ENCODE results near the gene ITGA6.

ITGA6 gene

DNA sequence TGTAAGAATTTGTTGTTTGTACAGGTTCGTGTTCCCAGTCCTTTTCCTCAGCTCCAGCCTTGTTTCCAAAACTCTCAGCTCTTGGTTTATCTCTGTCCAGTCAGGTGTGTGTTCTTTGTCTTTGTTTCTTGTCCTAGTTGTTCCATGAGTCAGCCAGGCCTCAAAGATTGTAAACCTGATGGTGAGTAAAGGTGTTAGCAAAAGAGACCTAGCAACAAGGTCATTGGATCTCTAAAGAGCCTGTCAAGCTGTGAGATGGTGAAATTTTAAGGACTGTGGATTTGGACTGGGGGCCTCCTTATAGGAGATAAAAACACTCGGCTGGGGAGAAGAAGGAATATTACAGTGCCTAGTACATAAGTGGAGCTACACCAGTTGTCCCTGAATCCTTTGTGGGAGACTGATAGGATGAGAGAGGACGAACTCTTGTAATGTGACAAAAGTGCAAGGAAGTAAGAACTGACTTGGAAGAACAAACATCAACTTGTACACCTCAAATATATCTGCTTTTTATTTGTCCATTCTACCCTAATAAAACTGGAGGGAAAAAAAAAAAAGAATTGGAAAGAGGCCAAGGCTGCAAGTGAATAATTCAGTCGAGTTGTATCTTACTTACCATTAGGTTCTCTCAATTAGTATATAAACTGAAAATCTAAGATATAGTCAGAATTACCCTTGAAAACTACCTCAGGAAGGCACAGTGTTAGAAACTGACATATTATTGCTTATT lies 37.2 kb downstream of the ITGA6 start:
- in situ Hi-C loops (cut with MboI; ENCODE audit: low sequenced_read_pairs) = loop anchor here (5.0 kb wide), 1 partner anchor 287 kb away; no protein-coding TSS in a partner anchor

DNA sequence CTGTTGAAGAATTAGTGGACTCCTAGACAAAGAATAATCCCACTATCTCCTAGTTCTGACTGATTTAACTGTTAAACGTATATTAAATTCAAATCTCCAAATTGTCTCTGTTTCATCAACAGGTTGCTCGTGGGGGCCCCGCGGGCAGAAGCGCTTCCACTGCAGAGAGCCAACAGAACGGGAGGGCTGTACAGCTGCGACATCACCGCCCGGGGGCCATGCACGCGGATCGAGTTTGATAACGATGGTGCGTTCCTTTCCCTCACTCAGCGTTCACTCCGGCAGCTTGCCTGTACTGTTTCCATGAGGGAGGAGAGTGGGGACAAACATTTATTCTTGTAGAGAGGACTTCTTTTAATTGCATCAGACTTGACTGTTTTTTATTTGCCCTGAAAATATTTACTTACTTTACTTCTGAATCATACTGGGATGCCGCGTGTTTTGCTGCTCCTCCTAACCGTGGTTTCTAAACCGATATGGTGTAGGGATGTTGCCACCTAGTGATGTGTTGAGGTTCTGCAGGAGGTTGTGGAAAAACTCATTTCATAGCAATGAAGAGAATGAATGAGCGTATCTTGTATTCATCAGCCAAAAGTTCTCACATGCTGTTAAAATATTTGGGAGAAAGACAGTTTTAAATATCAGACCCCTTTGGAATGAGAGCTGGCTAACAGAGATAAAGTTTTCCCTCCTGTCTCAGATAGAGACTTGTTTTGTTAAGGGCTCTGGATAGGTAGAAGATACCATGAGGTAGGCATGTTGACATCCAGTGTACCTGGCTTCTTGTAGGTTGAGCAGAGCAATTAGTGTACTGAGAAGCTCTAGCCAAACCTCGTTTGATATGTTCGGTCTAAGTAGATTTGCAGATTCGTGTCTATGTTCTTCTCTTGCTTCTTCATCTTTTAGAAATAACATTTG lies 38.3 kb downstream of the ITGA6 start:
- in situ Hi-C loops (cut with MboI; ENCODE audit: low sequenced_read_pairs) = no loop called here

DNA sequence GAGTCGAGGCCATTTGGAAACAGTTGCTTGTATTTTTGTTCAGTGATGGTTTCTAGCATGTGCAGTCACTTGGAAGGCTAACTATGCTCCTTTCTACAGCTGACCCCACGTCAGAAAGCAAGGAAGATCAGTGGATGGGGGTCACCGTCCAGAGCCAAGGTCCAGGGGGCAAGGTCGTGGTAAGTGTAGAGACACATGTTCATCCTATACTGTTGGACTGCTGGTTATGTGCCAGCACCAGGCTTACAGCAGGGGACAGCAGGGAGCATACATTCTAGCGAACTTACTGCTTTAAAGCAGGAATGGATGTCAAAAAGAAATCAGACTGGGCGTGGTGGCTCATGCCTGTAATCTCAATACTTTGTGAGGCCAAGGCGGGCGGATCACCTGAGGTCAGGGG lies 40.0 kb downstream of the ITGA6 start:
- in situ Hi-C loops (cut with MboI; ENCODE audit: low sequenced_read_pairs) = no loop called here

DNA sequence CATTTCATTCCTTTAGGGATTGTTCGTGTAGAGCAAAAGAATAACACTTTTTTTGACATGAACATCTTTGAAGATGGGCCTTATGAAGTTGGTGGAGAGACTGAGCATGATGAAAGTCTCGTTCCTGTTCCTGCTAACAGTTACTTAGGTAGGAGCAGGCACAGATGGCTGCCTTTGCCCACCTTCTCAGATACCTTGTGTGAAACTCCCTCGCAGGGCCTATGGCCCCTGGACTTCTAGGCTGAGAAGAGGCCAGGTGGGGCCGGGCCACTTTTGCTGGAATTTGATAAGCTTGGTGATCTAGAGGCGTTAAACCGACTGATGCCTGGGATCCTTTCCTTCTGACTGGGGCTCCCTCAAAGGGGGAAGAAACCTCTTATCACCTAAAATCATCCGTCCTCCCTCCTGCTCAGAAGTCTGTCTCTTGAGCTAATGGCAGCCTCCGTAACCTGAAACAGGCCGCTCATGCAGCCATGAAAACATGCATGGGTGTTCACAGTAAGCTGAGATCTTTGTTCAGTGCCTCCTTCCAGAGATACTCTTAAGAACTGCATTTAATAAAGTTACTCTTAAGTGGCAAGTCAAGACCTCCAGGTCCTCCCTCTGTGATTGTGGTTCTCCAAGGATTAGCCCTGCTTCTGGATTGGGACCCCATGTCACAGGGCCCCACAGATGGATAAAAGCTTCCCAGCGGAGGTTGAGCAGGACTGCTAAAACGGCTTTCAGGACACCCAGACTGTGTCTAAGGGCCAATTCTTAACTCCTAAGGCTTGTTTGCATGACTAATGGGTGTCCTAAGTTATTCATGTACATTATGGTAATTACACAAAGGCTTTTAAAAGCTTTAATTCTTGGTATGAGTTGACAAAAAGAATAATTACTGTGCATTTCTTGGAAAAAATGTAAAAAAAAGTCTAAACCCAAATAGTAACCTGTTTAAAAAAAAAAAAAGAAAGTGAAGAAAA lies 43.9 kb downstream of the ITGA6 start:
- in situ Hi-C loops (cut with MboI; ENCODE audit: low sequenced_read_pairs) = no loop called here

DNA sequence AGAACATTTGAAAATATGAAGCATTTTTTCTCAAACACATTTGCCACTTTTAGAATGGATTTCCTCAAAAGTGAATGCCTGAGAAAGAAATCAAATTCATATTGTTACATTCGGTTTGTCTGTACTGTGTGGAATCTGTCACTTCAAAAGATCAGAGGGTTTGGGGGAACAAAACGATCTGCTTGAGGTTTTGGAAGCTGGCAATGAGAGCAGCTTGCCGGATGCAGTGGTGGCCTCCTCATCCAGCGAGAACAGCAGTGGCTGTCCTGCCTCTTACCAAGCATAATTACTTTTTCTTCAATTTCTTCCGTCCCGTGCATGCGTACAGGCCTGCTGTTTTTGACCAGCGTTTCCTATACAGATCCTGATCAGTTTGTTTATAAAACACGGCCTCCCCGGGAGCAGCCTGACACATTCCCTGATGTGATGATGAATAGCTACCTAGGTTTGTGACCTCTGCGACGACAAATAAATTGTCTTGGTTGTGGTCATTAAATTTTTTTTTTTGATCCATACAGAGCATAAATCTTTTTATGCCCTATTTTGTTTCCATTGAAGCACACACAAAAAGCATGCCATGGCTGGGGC lies 45.2 kb downstream of the ITGA6 start:
- in situ Hi-C loops (cut with MboI; ENCODE audit: low sequenced_read_pairs) = no loop called here

DNA sequence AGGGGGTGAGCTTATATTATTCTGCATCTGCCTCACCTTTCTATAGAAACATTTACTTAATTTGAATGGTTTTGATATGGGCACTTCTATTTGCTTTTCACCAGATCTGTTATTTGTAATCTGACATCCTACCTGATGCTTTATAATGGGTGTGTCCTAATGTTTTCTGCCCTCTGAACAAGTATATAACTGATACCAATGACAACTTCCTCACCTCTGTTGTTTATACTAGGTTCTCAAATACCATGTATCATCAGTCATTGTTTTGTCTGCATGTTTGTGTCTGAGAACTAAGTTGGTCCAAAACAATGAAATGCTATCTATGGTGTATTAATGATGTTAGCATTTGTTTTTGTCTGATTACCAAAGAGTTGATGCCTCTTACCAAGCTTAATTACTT lies 45.8 kb downstream of the ITGA6 start:
- in situ Hi-C loops (cut with MboI; ENCODE audit: low sequenced_read_pairs) = no loop called here

DNA sequence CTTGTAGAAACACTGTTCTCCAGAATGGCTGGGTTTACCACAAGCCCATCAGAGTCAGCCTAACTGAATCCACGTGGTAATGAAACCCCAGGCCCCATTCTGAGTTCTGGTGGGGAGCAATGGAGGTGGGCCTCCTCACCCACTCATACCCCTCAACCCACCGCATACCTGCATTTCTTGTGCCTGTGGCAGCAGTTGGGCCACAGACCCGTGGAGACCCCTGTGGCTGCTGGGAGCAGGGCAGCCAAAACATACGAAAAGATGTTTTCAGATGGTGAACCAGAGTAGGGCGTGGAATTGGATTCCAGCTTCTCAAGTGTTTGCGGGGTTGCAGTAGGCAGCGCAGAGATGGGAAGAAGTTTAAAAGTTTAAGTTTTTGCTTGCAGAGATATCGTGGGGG lies 51.0 kb downstream of the ITGA6 start:
- in situ Hi-C loops (cut with MboI; ENCODE audit: low sequenced_read_pairs) = loop anchor here (25.0 kb wide), 1 partner anchor 766 kb away; no protein-coding TSS in a partner anchor

DNA sequence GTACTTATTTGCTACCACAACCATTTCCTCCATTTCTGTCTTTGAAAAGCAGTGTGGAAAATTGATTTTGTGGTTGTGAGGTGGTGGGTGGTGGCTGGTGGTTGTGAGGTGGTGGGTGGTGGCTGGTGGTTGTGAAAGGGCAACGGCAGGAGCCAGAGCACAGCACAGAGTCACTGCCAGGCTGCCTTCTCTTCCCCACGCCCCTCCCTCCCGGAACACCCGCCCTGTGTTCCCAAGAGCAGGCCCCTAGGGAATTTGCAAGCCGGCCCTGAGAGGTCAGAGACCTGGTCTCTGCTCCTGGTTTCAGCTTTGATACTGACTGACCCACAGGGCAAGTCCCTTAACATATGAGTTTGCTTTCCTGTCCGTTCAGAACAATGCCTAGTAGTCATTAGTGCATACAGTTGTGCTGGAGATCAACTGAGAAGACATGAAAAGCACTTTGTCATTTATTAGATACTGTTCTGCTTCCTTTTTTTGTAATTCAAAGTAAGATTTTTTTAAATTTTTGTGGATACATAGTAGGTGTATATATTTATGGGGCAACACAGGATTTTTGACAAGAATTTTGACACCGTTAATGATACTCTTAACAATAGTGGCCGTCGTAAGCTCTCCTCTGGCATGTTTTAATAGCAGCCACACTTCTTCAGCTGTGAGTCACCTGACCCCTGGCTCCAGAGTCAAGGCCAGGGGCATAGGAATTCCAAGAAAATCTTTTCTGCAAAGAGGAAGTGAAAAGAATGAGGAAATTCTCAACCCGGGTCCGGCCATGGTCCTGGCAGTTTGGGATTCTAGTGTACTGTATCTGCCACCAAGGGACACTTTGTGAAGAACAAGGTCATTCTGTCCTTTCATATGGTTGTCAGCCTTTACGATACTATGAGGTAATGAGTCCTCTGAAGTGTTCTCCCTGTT lies 53.2 kb downstream of the ITGA6 start:
- in situ Hi-C loops (cut with MboI; ENCODE audit: low sequenced_read_pairs) = loop anchor here (25.0 kb wide), 1 partner anchor 768 kb away; no protein-coding TSS in a partner anchor

DNA sequence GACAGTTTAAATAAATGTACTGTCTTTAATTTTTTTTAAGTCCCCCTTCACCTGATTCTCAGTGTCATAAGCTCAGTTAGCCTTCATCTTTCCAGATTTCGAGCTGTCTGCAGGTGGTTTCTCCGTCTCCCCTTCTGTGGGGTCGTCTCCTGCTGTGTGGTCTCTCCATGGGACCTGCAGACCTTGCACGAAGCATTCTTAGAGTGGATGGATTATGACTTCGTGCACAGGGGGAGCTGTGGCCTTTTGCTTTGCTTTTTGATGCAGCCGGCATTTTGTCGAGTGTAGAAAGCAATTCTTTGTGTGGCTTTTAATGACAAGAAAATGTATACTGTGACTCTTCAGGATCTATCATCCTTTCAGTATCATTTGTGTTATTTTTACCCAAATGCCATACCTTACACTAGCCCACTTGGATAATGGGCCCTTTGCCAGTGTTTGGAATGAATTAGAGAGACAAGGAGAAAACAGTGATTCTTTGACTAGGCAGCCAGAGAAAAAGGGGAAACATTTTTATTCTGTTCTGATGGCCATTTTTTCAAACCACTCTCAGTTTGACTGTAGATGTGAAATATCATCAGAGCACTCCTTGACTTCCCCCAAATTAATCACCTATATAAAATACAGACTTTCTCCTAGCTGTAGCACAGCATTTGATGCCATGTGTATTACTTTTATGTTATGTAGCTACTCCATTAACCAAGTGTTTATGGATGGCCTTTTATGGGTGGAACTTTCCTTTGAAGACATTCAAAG lies 54.3 kb downstream of the ITGA6 start:
- in situ Hi-C loops (cut with MboI; ENCODE audit: low sequenced_read_pairs) = loop anchor here (25.0 kb wide), 1 partner anchor 769 kb away; no protein-coding TSS in a partner anchor

DNA sequence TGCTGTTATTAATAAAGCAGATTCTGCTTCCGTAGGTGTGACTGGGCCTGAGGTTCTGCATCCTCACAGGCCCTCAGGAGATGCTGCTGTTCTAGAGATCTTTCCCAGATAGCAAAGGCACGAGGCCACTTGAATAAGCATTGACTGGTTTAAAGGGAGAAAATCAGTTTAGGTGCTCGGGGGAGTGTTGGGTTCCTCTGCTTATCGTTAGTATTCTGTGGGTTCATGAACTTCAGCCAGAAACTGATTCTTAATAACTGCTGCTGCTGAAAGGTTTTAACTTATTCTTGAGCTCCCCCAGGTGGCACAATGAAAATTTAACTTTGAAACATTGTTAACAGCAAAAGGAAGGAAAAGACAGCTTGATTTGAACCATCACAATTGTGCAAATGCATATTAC lies 56.9 kb downstream of the ITGA6 start:
- in situ Hi-C loops (cut with MboI; ENCODE audit: low sequenced_read_pairs) = loop anchor here (25.0 kb wide), 1 partner anchor 772 kb away; no protein-coding TSS in a partner anchor

DNA sequence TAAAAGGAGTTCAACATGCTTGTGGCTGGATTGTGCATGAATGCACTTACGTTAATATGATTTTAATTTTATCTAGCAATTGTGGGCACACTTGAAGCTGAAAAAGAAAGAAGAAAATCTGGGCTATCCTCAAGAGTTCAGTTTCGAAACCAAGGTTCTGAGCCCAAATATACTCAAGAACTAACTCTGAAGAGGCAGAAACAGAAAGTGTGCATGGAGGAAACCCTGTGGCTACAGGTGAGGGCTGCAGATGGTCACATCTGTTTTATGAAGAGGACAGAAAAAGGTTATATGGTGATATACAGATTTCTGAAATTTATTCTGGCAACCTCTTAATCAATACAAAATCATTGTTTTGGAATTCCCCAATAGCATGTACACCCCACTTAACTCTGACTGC lies 57.3 kb downstream of the ITGA6 start:
- in situ Hi-C loops (cut with MboI; ENCODE audit: low sequenced_read_pairs) = loop anchor here (25.0 kb wide), 1 partner anchor 772 kb away; no protein-coding TSS in a partner anchor

DNA sequence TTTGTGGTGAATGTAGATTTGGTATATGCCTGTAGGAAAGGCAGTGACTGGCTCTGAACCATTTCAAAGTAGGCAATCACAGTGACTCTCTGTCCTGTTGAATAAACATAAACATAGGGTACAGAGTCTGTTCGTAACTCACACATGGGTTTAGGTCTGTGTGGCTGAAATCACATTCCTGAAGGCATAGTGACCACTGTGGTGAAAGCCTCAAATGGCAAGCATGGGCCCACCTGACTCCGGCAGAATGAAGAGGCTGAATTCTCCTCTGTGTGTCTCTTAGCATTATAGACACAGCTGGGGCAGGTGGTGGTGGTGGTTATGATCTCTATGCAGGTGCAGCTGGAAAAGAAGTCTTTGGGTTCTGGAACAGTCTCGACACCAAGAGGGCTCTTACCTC lies 61.2 kb downstream of the ITGA6 start:
- in situ Hi-C loops (cut with MboI; ENCODE audit: low sequenced_read_pairs) = loop anchor here (25.0 kb wide), 1 partner anchor 776 kb away; no protein-coding TSS in a partner anchor

DNA sequence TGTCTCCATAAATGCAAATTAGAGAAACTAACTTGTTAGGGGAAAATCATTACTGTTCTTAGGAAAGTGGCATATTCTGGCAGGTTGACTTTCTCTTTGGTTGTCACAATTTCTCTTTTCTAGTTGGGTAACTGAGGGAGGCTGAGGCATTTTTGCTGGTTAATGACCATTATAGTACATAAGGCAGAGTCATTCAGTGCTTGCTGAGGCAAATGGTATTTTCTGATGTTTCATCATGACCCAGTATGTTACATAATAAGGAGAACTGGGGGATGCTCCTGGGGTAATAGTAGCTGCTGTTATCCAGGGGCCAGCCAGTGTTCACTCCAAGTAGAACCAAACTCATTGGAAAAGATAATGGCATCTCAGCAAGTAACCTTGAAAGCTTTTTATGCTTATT lies 62.3 kb downstream of the ITGA6 start:
- in situ Hi-C loops (cut with MboI; ENCODE audit: low sequenced_read_pairs) = loop anchor here (25.0 kb wide), 1 partner anchor 777 kb away; no protein-coding TSS in a partner anchor

DNA sequence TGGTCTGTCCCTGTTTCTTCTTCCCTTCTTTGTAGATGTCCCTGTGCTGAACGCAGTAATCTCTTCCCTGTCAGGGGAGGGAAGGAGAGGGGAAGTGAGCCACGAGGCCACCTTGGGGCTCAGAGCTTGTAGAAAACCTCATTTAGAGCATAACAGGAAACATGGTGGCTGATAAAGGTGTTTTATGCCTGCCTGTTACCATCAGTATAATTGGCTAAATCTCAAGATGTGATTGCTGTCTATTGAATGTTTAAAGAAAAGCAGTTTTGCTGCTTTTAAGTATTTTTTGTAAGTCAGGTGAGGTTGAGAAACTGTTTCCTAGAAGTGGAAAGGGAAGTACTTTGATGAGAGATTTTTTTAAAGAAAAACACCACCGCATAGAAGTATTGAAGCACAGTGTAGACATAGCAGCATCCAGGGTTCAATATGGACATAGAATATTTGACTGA lies 68.8 kb downstream of the ITGA6 start:
- in situ Hi-C loops (cut with MboI; ENCODE audit: low sequenced_read_pairs) = loop anchor here (25.0 kb wide), 1 partner anchor 784 kb away; no protein-coding TSS in a partner anchor

DNA sequence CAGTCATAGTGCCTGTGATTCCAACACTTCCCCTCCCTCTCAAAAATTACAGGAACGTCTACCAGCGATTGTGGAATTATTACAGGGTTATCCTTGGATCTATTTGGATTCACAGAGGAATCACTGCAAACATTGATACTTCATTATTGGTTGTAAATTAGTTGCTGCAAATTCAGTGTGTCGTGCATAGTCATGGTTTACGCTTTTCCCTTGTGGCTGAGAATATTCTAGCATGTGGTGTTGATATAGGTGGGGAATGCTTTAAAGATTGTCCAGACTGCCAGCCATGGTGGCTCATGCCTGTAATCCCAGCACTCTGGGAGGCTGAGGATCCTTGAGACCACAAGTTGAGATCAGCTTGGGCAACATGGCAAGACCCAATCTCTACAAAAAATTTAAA lies 79.8 kb downstream of the ITGA6 start:
- in situ Hi-C loops (cut with MboI; ENCODE audit: low sequenced_read_pairs) = no loop called here

DNA sequence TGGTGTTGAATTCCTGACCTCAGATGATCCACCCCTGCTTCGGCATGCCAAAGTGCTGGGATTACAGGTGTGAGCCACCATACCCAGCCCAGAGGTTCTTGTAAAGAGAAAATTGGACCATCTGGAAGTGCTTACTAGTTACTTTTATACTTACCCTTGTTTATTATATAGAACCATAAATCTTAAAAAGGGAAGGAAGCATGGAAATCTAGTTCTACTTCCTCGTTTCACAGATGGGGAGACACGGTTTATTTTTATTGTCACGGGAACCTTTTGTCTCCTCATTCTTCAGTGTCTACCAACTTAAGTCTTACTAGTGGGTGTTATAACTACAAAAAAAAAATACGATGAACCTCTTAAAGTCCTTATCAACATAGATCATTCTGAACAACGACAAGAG lies 82.7 kb downstream of the ITGA6 start:
- in situ Hi-C loops (cut with MboI; ENCODE audit: low sequenced_read_pairs) = no loop called here

DNA sequence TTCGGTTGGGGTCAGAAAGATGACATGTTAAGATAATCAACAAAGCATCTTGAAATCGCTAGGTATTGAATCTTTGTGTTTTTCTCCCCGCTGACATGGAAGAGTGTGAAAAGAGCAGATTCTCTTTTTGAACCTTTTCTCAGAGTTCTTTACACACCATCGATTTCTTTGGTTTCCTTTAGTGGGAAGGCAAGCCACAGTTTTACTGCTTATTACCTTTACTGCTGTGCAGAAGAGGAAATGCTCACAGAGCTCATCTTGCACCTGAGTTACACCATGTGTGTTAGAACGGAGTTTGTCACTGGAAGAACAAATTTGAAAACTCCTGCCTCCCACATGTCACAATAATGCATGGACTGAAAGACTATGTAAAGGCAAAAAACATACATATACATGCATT lies 83.2 kb downstream of the ITGA6 start:
- in situ Hi-C loops (cut with MboI; ENCODE audit: low sequenced_read_pairs) = no loop called here

All from HL-60/S4 treated with phorbol 12-myristate 13-acetate at 8.2 ng/mL for 4 days and 3 days (cell line).